ENCODE results near the gene C14orf93. TPM values are rescaled to one million over a fixed set of nuclear protein-coding genes. Genes with fewer than 3 reads are reported as not detected.

Gene C14orf93
- polyA plus RNA-seq, 3 donors: 2.5 to 17.6 (median 3.7) TPM

- Mint-ChIP-seq H3K4me1 (peaks cover 5% of the 10 kb centered on the region), H3K9me3 (no peaks in the 10 kb centered on the region), H3K27me3 (ENCODE audit: low read depth in 3 of 3) (peaks cover 0 to 1% (median 0%) of the 10 kb centered on the region in 3 donors), H3K36me3 (peaks cover 35 to 43% of the 10 kb centered on the region in 2 donors), H3K27ac (no peak overlapping the region), H3K4me3 (no peak overlapping the region)
- no peaks in the 10 kb centered on the region for H3K4me1 ChIP-seq (ENCODE audit: control insufficient read depth in 1 of 2, insufficient read depth in 2 of 2, low read length in 2 of 2)
- DNase-seq: no peak
- H3K27ac ChIP-seq (ENCODE audit: low read depth in 1 of 2, low read length in 2 of 2): no peak overlapping the region
- no peaks in the 10 kb centered on the region for H3K79me2 ChIP-seq (ENCODE audit: insufficient read depth, low read length)
- TF ChIP-seq CTCF (IDR thresholded peaks at IDR 0.05): peak; percentile 28
- H2AFZ ChIP-seq (ENCODE audit: insufficient read depth, low read depth, low read length, poor library complexity, severe bottlenecking): no peak overlapping the region
- H4K20me1 ChIP-seq (ENCODE audit: insufficient read depth, low read length): no peaks in the 10 kb centered on the region
- no peaks in the 10 kb centered on the region for H3K27me3 ChIP-seq (ENCODE audit: control insufficient read depth in 2 of 2, insufficient read depth in 2 of 2, low read length in 2 of 2)
- peaks cover 5 to 27% of the 10 kb centered on the region in 2 donors for H3K36me3 ChIP-seq (replicated peaks in 1 of 2; ENCODE audit: control insufficient read depth in 1 of 2, insufficient read depth in 2 of 2, low read length in 2 of 2)
- H3K9ac ChIP-seq (ENCODE audit: insufficient read depth, low read length, poor library complexity, severe bottlenecking): no peak overlapping the region
- H3K4me2 ChIP-seq (replicated peaks; ENCODE audit: extremely low read depth, low read length, poor library complexity, severe bottlenecking): no peak overlapping the region
- intact Hi-C loops (cut with micrococcal nuclease): no loop called here
- no peak overlapping the region for H3K4me3 ChIP-seq (replicated peaks in 1 of 3; ENCODE audit: low read depth in 2 of 3, low read length in 3 of 3)
- 33% methylated on average over 2 of the region's 4 CpGs for WGBS (ENCODE audit: insufficient coverage)
- H3K9me3 ChIP-seq (replicated peaks in 1 of 2; ENCODE audit: control insufficient read depth in 1 of 2, insufficient read depth in 1 of 2, low read length in 2 of 2): no peaks in the 10 kb centered on the region
Measured at GRCh38 chr14:22994762-22995275, 15.1 kb downstream of the C14orf93 start.

DNA sequence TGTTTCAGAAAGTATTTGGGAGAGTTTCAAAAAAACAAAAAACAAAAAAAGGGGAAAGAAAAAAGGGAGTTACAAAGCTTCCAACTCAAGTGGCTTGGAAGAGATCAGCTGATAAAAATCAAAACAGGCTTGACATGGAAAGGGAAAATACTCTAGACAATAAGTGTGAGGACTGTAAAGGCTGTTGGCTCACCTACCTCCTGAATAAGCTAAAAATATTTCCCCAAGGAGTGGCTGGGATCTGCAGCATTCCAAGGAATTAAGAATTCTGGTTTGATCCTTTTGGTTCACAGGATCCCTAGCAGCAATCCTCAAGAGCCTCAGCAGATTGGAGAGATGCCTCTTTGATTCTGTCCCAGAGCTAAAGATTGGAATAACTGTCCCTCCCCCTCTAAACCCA, 16.4 kb downstream of the C14orf93 start:
- TF ChIP-seq CTCF (IDR thresholded peaks at IDR 0.05): no peak
- no peak for DNase-seq
- H3K27me3 Mint-ChIP-seq (ENCODE audit: low read depth in 3 of 3): peaks cover 0 to 1% (median 0%) of the 10 kb centered on the region in 3 donors
- Histone ChIP-seq H3K4me1 (ENCODE audit: control insufficient read depth in 1 of 2, insufficient read depth in 2 of 2, low read length in 2 of 2) (no peaks in the 10 kb centered on the region), H3K9ac (ENCODE audit: insufficient read depth, low read length, poor library complexity, severe bottlenecking) (no peak overlapping the region), H3K27ac (ENCODE audit: low read depth in 1 of 2, low read length in 2 of 2) (no peak overlapping the region), H3K4me3 (replicated peaks in 1 of 3; ENCODE audit: low read depth in 2 of 3, low read length in 3 of 3) (no peak overlapping the region), H3K9me3 (replicated peaks in 1 of 2; ENCODE audit: control insufficient read depth in 1 of 2, insufficient read depth in 1 of 2, low read length in 2 of 2) (no peaks in the 10 kb centered on the region), H3K79me2 (ENCODE audit: insufficient read depth, low read length) (no peaks in the 10 kb centered on the region), H3K36me3 (replicated peaks in 1 of 2; ENCODE audit: control insufficient read depth in 1 of 2, insufficient read depth in 2 of 2, low read length in 2 of 2) (peaks cover 8 to 31% of the 10 kb centered on the region in 2 donors), H2AFZ (ENCODE audit: insufficient read depth, low read depth, low read length, poor library complexity, severe bottlenecking) (no peak overlapping the region), H3K27me3 (ENCODE audit: control insufficient read depth in 2 of 2, insufficient read depth in 2 of 2, low read length in 2 of 2) (no peaks in the 10 kb centered on the region), H3K4me2 (replicated peaks; ENCODE audit: extremely low read depth, low read length, poor library complexity, severe bottlenecking) (no peak overlapping the region), H4K20me1 (ENCODE audit: insufficient read depth, low read length) (no peaks in the 10 kb centered on the region)
- peaks cover 38 to 53% of the 10 kb centered on the region in 2 donors for H3K36me3 Mint-ChIP-seq
- intact Hi-C loops (cut with micrococcal nuclease): no loop called here
- peaks cover 5% of the 10 kb centered on the region for H3K4me1 Mint-ChIP-seq
- no peaks in the 10 kb centered on the region for H3K9me3 Mint-ChIP-seq
- peak overlapping the region in 1 of 7 donors; percentile 19 for H3K27ac Mint-ChIP-seq
- H3K4me3 Mint-ChIP-seq: no peak overlapping the region
